CD4-positive, alpha-beta memory T cell (primary cell): ENCODE data around the gene MKNK2. TPM values are rescaled to one million over a fixed set of nuclear protein-coding genes. Genes with fewer than 3 reads are reported as not detected.
"Not testable (repeated sequence)": the region's sequence is repeated elsewhere in the genome, so short reads cannot be mapped to it uniquely, and the experiment has no call there.

ENCODE experiments used
- CTCF ChIA-PET: fragments of 350-600 bp; sonication (Branson Sonifier 250); formaldehyde crosslinking; loops from one replicate; lab custom pipeline; 2021; ENCODE audit warnings: inconsistent platforms; ENCODE audit not compliant: partially characterized antibody; lab: Charles Lee
- POLR2A ChIA-PET: fragments of 350-600 bp; sonication (Branson Sonifier 250); formaldehyde crosslinking; loops from one replicate; lab custom pipeline; 2021; ENCODE audit not compliant: partially characterized antibody; lab: Charles Lee
- DNase-seq, 5 donors: peaks; one replicate each; pipeline versions ENCODE4 v3.0.0 to v3.0.0-alpha.2; 2020 to 2022; ENCODE audit warnings: mixed read lengths in 1 of 5
- H3K27ac ChIP-seq: one replicate; pipeline ENCODE4 v1.7.0; 2013; ENCODE audit warnings: low read depth, low read length
- H3K27me3 ChIP-seq: 2 replicates; pipeline ENCODE4 v1.7.0; 2013; ENCODE audit warnings: mild to moderate bottlenecking, low read length, moderate library complexity; ENCODE audit not compliant: insufficient read depth
- H3K36me3 ChIP-seq: 2 replicates; pipeline ENCODE4 v1.7.0; 2013; ENCODE audit warnings: mild to moderate bottlenecking, low read length, moderate library complexity; ENCODE audit not compliant: insufficient read depth
- H3K4me1 ChIP-seq: 2 replicates; pipeline ENCODE4 v1.7.0; 2013; ENCODE audit warnings: mild to moderate bottlenecking, low read length, moderate library complexity; ENCODE audit not compliant: insufficient read depth
- H3K4me3 ChIP-seq, 2 donors: one replicate each; pipeline ENCODE4 v1.7.0; 2013; ENCODE audit warnings: low read length in 2 of 2, mild to moderate bottlenecking in 1 of 2
- H3K9me3 ChIP-seq, 2 donors: one replicate each; pipeline ENCODE4 v1.7.0; 2013; ENCODE audit warnings: low read length in 2 of 2, control low read depth in 1 of 2; ENCODE audit not compliant: control insufficient read depth in 1 of 2
- H3K27ac Mint-ChIP-seq, 7 donors: one replicate each; pipeline ENCODE4 v1.8.0; 2020 to 2021; ENCODE audit warnings: mixed read lengths in 7 of 7, mild to moderate bottlenecking in 6 of 7, inconsistent platforms in 3 of 7, moderate library complexity in 3 of 7
- H3K27me3 Mint-ChIP-seq, 2 donors: one replicate each; pipeline ENCODE4 v1.8.0; 2020 to 2021; ENCODE audit warnings: mixed read lengths in 2 of 2
- H3K36me3 Mint-ChIP-seq, 2 donors: one replicate each; pipeline ENCODE4 v1.8.0; 2020 to 2021; ENCODE audit warnings: mixed read lengths in 2 of 2, inconsistent platforms in 1 of 2, mild to moderate bottlenecking in 1 of 2
- H3K4me1 Mint-ChIP-seq, 4 donors: one replicate each; pipeline ENCODE4 v1.8.0; 2020 to 2021; ENCODE audit warnings: mixed read lengths in 4 of 4, mild to moderate bottlenecking in 1 of 4
- H3K4me3 Mint-ChIP-seq, 8 donors: one replicate each; pipeline ENCODE4 v1.8.0; 2020 to 2021; ENCODE audit warnings: mixed read lengths in 8 of 8, mild to moderate bottlenecking in 7 of 8, moderate library complexity in 6 of 8, inconsistent platforms in 3 of 8
- H3K9me3 Mint-ChIP-seq, 8 donors: one replicate each; pipeline ENCODE4 v1.8.0; 2020 to 2021; ENCODE audit warnings: mixed read lengths in 8 of 8, mild to moderate bottlenecking in 5 of 8, inconsistent platforms in 3 of 8, moderate library complexity in 1 of 8
- intact Hi-C: fragments of 100-400 bp; cut with micrococcal nuclease; formaldehyde crosslinking; loops from one replicate; pipeline ENCODE4 v1.15.1; 2023
- polyA plus RNA-seq, 2 donors: library from polyadenylated mRNA; unstranded; fragments of 300-500 nt; fragmentation: Illumina TruSeq; gene quantifications; one replicate each; pipeline ENCODE4 v1.2.3, GENCODE V29; 2021
- total RNA-seq, 2 experiments: library from RNA; stranded (reverse); gene quantifications; one replicate each; pipeline ENCODE4 v1.2.3, GENCODE V29; 2021

The MKNK2 gene
- total and polyA plus RNA-seq, 4 experiments from 2014 or later: 24.1 to 195 (median 129) TPM

- Mint-ChIP-seq H3K36me3 (peaks cover 7 to 23% of the 10 kb centered on the region in 2 donors), H3K27ac (peak within 1 kb of the TSS; percentile 95 to 99 (median 96)), H3K4me1 (peaks cover 12 to 44% (median 29%) of the 10 kb centered on the region in 4 donors), H3K27me3 (no peaks in the 10 kb centered on the region), H3K9me3 (peaks cover 0 to 5% (median 0%) of the 10 kb centered on the region in 8 donors), H3K4me3 (peak within 1 kb of the TSS; percentile 91 to 97 (median 96))
- H3K36me3 ChIP-seq: peaks cover 19% of the 10 kb centered on the region
- DNase-seq: peak; percentile 98 to 100 (median 99)
- peaks cover 38% of the 10 kb centered on the region for H3K4me1 ChIP-seq
- H3K27me3 ChIP-seq: no peaks in the 10 kb centered on the region
- H3K27ac ChIP-seq: peak within 1 kb of the TSS; percentile 81
- POLR2A ChIA-PET: interaction anchor here (0.8 to 6.8 kb wide), 18 partner anchors 12 to 331 kb away, joined by 3 to 323 read pairs (median 6); partner anchors contain the start of genes BTBD2, MKNK2 and TIMM13
- CTCF ChIA-PET: interaction anchor here (0.8 to 5.2 kb wide), 10 partner anchors 10 to 258 kb away, joined by 3 to 40 read pairs (median 4); no protein-coding TSS in a partner anchor
- H3K4me3 ChIP-seq: peak within 1 kb of the TSS; percentile 49 to 85
- intact Hi-C loops: loop anchor here (1.0 kb wide), 7 partner anchors 11 to 154 kb away; partner anchors contain the start of genes AP3D1, MKNK2, PLEKHJ1 and SF3A2
- no peaks in the 10 kb centered on the region for H3K9me3 ChIP-seq
Observed at GRCh38 chr19:2096480-2097202, 45.6 kb upstream of the MKNK2 start, which contains the start of gene IZUMO4. Gene IZUMO4, plus strand, starts transcription at chr19:2096915. Its CDS starts 31 bp downstream, at chr19:2096946.

- peak within 1 kb of the TSS; percentile 49 to 85 for H3K4me3 ChIP-seq
- no peaks in the 10 kb centered on the region for H3K27me3 ChIP-seq
- Mint-ChIP-seq H3K27me3 (no peaks in the 10 kb centered on the region), H3K9me3 (peaks cover 0 to 5% (median 0%) of the 10 kb centered on the region in 8 donors), H3K4me1 (peaks cover 13 to 45% (median 31%) of the 10 kb centered on the region in 4 donors), H3K27ac (peak within 1 kb of the TSS; percentile 95 to 99 (median 96)), H3K36me3 (peaks cover 7 to 23% of the 10 kb centered on the region in 2 donors), H3K4me3 (peak within 1 kb of the TSS; percentile 91 to 97 (median 96))
- peaks cover 41% of the 10 kb centered on the region for H3K4me1 ChIP-seq
- intact Hi-C loops: loop anchor here (1.0 kb wide), 7 partner anchors 11 to 154 kb away; partner anchors contain the start of genes AP3D1, MKNK2, PLEKHJ1 and SF3A2
- H3K36me3 ChIP-seq: peaks cover 13% of the 10 kb centered on the region
- H3K9me3 ChIP-seq: no peaks in the 10 kb centered on the region
- CTCF ChIA-PET: interaction anchor here (1.3 to 5.2 kb wide), 5 partner anchors 10 to 76 kb away, joined by 3 to 40 read pairs (median 7); no protein-coding TSS in a partner anchor
- POLR2A ChIA-PET: interaction anchor here (0.6 to 6.8 kb wide), 21 partner anchors 12 to 940 kb away, joined by 3 to 323 read pairs (median 4); partner anchors contain the start of genes BTBD2 and MKNK2
- peak within 1 kb of the TSS; percentile 81 for H3K27ac ChIP-seq
- peak; percentile 86 to 99 (median 96) for DNase-seq
Observed at GRCh38 chr19:2096034-2096479, 45.0 kb upstream of the MKNK2 start, which contains the start of gene MOB3A. Gene MOB3A, minus strand, starts transcription at chr19:2096326. Its CDS starts 17,766 bp downstream, at chr19:2078560.

- Mint-ChIP-seq H3K4me1 (peaks cover 42 to 79% (median 62%) of the 10 kb centered on the region in 4 donors), H3K4me3 (peak overlapping the region in 4 of 8 donors; percentile 25 to 47 (median 28)), H3K36me3 (peaks cover 7 to 29% of the 10 kb centered on the region in 2 donors), H3K27ac (peak overlapping the region in 2 of 7 donors; percentile 12 to 95)
- H3K27me3 ChIP-seq, H3K9me3 ChIP-seq, H3K36me3 ChIP-seq, H3K9me3 Mint-ChIP-seq, H3K4me3 ChIP-seq, DNase-seq, H3K27ac ChIP-seq, H3K27me3 Mint-ChIP-seq, intact Hi-C loops: not testable (repeated sequence)
- ChIA-PET CTCF (interaction anchor here (1.4 to 5.2 kb wide), 3 partner anchors 9 to 73 kb away, joined by 4 to 40 read pairs (median 20); no protein-coding TSS in a partner anchor), POLR2A (interaction anchor here (0.7 to 6.8 kb wide), 4 partner anchors 8 to 1012 kb away, joined by 4 to 323 read pairs (median 8); no protein-coding TSS in a partner anchor)
- H3K4me1 ChIP-seq: peaks cover 72% of the 10 kb centered on the region
Observed at GRCh38 chr19:2091926-2092525, 41.0 kb upstream of the MKNK2 start.

DNA sequence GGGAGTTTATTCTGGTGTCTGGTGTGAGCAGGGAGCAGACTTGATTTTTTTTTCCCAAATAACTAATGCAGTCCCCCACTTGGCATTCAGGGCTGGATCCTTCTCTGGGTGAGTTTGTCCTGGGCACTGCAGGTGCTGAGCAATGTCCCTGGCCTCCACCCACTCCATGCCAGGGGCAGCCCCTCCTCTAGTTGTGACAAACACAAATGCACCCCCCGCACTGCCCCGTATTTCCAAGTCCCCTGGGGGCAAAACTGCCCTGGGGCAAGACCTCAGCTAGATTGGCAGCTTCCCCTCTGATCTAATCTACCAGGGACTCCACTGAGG is 38.6 kb upstream of the MKNK2 start:
- Mint-ChIP-seq H3K27ac (peak overlapping the region; percentile 88 to 98 (median 92)), H3K9me3 (peaks cover 0 to 4% (median 0%) of the 10 kb centered on the region in 8 donors), H3K4me1 (peaks cover 51 to 83% (median 68%) of the 10 kb centered on the region in 4 donors), H3K36me3 (peaks cover 12 to 23% of the 10 kb centered on the region in 2 donors), H3K4me3 (peak overlapping the region; percentile 63 to 86 (median 76)), H3K27me3 (peaks cover 0 to 2% of the 10 kb centered on the region in 2 donors)
- DNase-seq: no peak
- Histone ChIP-seq H3K4me1 (peaks cover 87% of the 10 kb centered on the region), H3K27ac (peak overlapping the region; percentile 33), H3K9me3 (no peaks in the 10 kb centered on the region), H3K36me3 (peaks cover 3% of the 10 kb centered on the region), H3K27me3 (no peaks in the 10 kb centered on the region), H3K4me3 (no peak overlapping the region)
- intact Hi-C loops: no loop called here
- CTCF ChIA-PET: no interaction called here
- POLR2A ChIA-PET: interaction anchor here (0.7 to 1.5 kb wide), 4 partner anchors 20 to 41 kb away, joined by 3 to 8 read pairs (median 4); partner anchors contain the start of gene MKNK2

DNA sequence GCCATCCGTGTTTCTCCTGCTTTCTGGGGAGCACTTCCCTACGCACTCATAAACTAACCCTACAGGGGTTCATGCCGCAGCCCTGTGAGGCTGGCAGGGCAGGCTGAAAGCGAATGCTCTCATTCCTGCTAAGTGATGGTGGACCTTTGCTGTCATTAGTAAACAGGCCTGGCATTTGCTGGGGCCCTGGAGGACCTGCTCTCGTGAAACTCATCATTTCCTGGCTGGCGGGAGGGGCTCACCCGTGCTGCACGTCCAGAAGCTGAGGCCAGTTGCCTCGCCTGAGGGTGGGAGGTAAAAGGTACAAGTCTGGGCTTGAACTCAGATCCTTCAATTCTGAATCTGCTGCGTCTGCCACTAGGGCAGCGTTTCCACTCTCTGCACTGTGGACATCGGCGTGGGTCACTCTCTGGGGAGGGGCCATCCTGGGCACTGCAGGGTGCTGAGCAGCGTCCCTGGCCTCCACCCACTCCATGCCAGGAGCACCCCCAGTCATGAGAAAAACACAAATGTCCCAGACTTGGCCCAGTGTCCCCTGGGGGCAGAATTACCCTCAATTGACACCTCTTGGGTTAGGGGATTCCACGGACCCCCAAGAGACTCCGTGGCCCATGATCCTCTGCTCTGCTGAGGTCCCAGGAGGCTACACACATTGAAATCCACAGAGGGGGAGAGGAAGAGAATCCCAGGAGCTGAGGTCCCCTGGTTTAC is 38.1 kb upstream of the MKNK2 start:
- Histone ChIP-seq H3K36me3 (peaks cover 3% of the 10 kb centered on the region), H3K27me3 (no peaks in the 10 kb centered on the region), H3K4me1 (peaks cover 83% of the 10 kb centered on the region), H3K4me3 (no peak overlapping the region), H3K27ac (peak overlapping the region; percentile 33), H3K9me3 (no peaks in the 10 kb centered on the region)
- H3K36me3 Mint-ChIP-seq: peaks cover 7 to 23% of the 10 kb centered on the region in 2 donors
- peak overlapping the region; percentile 88 to 98 (median 92) for H3K27ac Mint-ChIP-seq
- intact Hi-C loops: no loop called here
- peaks cover 0 to 4% (median 0%) of the 10 kb centered on the region in 8 donors for H3K9me3 Mint-ChIP-seq
- peaks cover 46 to 78% (median 63%) of the 10 kb centered on the region in 4 donors for H3K4me1 Mint-ChIP-seq
- peaks cover 0 to 2% of the 10 kb centered on the region in 2 donors for H3K27me3 Mint-ChIP-seq
- H3K4me3 Mint-ChIP-seq: peak overlapping the region in 7 of 8 donors; percentile 45 to 86 (median 70)
- DNase-seq: no peak
- ChIA-PET POLR2A (interaction anchor here (1.0 to 1.5 kb wide), 2 partner anchors 19 to 38 kb away, joined by 5 to 8 read pairs; partner anchors contain the start of gene MKNK2), CTCF (no interaction called here)

DNA sequence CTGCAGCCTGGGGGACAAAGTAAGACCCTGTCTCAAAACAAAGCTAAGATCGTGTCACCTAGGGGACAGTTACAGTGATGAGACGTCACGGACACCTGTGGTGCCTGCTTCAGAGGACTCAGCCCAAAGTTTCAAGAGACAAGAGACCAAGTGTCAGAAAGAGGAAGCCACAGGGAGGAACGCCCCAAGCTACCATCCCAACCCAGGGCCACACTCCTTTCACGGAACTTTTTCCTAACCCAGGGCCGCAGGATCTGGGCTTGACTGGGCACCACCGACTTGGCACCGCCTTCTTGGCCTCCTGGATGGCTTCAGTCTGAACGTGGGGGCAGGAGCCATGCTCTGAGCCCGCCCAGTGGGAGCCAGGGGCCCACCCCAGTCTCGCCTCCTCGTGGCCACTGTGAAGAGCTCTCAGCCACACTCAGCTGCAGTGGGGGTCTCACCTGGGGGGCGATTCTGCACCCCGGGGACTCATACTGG is 36.6 kb upstream of the MKNK2 start:
- ChIA-PET POLR2A (interaction anchor here (0.8 to 8.8 kb wide), 14 partner anchors 7 to 182 kb away, joined by 3 to 323 read pairs (median 4); partner anchors contain the start of genes IZUMO4 and MOB3A), CTCF (interaction anchor here (1.4 to 2.2 kb wide), 3 partner anchors 10 to 68 kb away, joined by 4 to 8 read pairs (median 5); no protein-coding TSS in a partner anchor)
- Mint-ChIP-seq H3K27me3 (peaks cover 0 to 2% of the 10 kb centered on the region in 2 donors), H3K4me3 (peak overlapping the region; percentile 48 to 86 (median 78)), H3K9me3 (peaks cover 0 to 4% (median 0%) of the 10 kb centered on the region in 8 donors), H3K4me1 (peaks cover 45 to 73% (median 59%) of the 10 kb centered on the region in 4 donors), H3K27ac (peak overlapping the region; percentile 92 to 98 (median 96)), H3K36me3 (peaks cover 12 to 36% of the 10 kb centered on the region in 2 donors)
- Histone ChIP-seq H3K36me3 (peaks cover 3% of the 10 kb centered on the region), H3K9me3 (no peaks in the 10 kb centered on the region), H3K4me3 (peak overlapping the region in 1 of 2 donors; percentile 31), H3K27ac (peak overlapping the region; percentile 54), H3K4me1 (peaks cover 70% of the 10 kb centered on the region), H3K27me3 (no peaks in the 10 kb centered on the region)
- DNase-seq: peak in 4 of 5 donors; percentile 42 to 53 (median 50)
- intact Hi-C loops: no loop called here
